Endometrial microvascular endothelial cells (primary cell): ENCODE measurements around the gene KRT76. TPM values are rescaled to one million over a fixed set of nuclear protein-coding genes. Genes with fewer than 3 reads are reported as not detected.

ENCODE experiments used
- in situ Hi-C: cut with HindIII; loops from 2 replicates; pipeline ENCODE4 v1.10.0; 2017; ENCODE audit warnings: low sequenced_read_pairs, low pct_unique_long_range_greater_than_20kb; ENCODE audit errors: inconsistent ontology term
- total RNA-seq: library from RNA; depleted of rRNA; stranded (reverse); fragments of >200 nt; gene quantifications from one replicate; pipeline ENCODE4 v1.2.3, GENCODE V29; 2015; ENCODE audit errors: inconsistent ontology term

The KRT76 gene
- total RNA-seq, 1 donor from 2014 or later: not detected

- in situ Hi-C loops: no loop called here
These were observed 37.0 kb upstream of the KRT76 start, which contains the start of gene KRT4 for GRCh38 chr12:52813885-52814709. Gene KRT4, minus strand, starts transcription at chr12:52814116. Its CDS starts 58 bp downstream, at chr12:52814058.

- in situ Hi-C loops: no loop called here
These were observed 36.2 kb upstream of the KRT76 start for GRCh38 chr12:52813203-52813819.

- in situ Hi-C loops: no loop called here
These were observed 35.6 kb upstream of the KRT76 start for GRCh38 chr12:52812749-52813148.

- in situ Hi-C loops: no loop called here
These were observed 34.9 kb upstream of the KRT76 start for GRCh38 chr12:52812073-52812400.

GRCh38 chr12:52811191-52812072, 34.3 kb upstream of the KRT76 start:
- in situ Hi-C loops: no loop called here

GRCh38 chr12:52810554-52810953, 33.4 kb upstream of the KRT76 start:
- in situ Hi-C loops: no loop called here

GRCh38 chr12:52809166-52809565, 32.0 kb upstream of the KRT76 start:
- in situ Hi-C loops: no loop called here

- in situ Hi-C loops: no loop called here
These were observed 31.5 kb upstream of the KRT76 start for GRCh38 chr12:52808573-52809160.

- in situ Hi-C loops: no loop called here
These were observed 30.7 kb upstream of the KRT76 start for GRCh38 chr12:52807544-52808470.

- in situ Hi-C loops: no loop called here
These were observed 29.8 kb upstream of the KRT76 start for GRCh38 chr12:52806821-52807543.

- in situ Hi-C loops: no loop called here
These were observed 29.1 kb upstream of the KRT76 start for GRCh38 chr12:52806169-52806811.

GRCh38 chr12:52805739-52806138, 28.6 kb upstream of the KRT76 start:
- in situ Hi-C loops: no loop called here

GRCh38 chr12:52805000-52805399, 27.9 kb upstream of the KRT76 start:
- in situ Hi-C loops: no loop called here

- in situ Hi-C loops: no loop called here
These were observed 25.3 kb upstream of the KRT76 start for GRCh38 chr12:52802442-52802841.

- in situ Hi-C loops: no loop called here
These were observed 24.6 kb upstream of the KRT76 start for GRCh38 chr12:52801773-52802172.

GRCh38 chr12:52800259-52800917, 23.2 kb upstream of the KRT76 start:
- in situ Hi-C loops: no loop called here
